HEK293 (cell line): Measurements from ENCODE around the gene PKD2.

ENCODE experiments used
- CTCF ChIP-seq: fragments of 450-650 bp; formaldehyde crosslinking; IDR thresholded peaks from 2 replicates; pipeline ENCODE4 v1.5.1; 2016; ENCODE audit warnings: missing biosample characterization, missing genetic modification characterization
- IKZF3 ChIP-seq: fragments of 450-650 bp; IDR thresholded peaks from 2 replicates; pipeline ENCODE4 v1.5.0; 2018; ENCODE audit warnings: missing biosample characterization, mild to moderate bottlenecking, missing genetic modification characterization, moderate library complexity
- ZNF10 ChIP-seq: fragments of 450-650 bp; formaldehyde crosslinking; IDR thresholded peaks from 2 replicates; pipeline ENCODE4 v1.5.1; 2017; ENCODE audit warnings: missing biosample characterization, missing genetic modification characterization
- ZNF132 ChIP-seq: fragments of 450-650 bp; formaldehyde crosslinking; IDR thresholded peaks from 2 replicates; pipeline ENCODE4 v1.5.1; 2017; ENCODE audit warnings: missing biosample characterization, missing genetic modification characterization, borderline replicate concordance
- ZNF248 ChIP-seq: fragments of 450-650 bp; formaldehyde crosslinking; IDR thresholded peaks from 2 replicates; pipeline ENCODE4 v1.5.1; 2017; ENCODE audit warnings: missing biosample characterization, missing genetic modification characterization
- ZNF610 ChIP-seq: fragments of 450-650 bp; formaldehyde crosslinking; IDR thresholded peaks from 2 replicates; pipeline ENCODE4 v1.5.1; 2016; ENCODE audit warnings: missing biosample characterization, missing genetic modification characterization, borderline replicate concordance
- ZNF621 ChIP-seq: fragments of 450-650 bp; formaldehyde crosslinking; IDR thresholded peaks from 2 replicates; pipeline ENCODE4 v1.5.1; 2017; ENCODE audit warnings: missing biosample characterization, missing genetic modification characterization

DNA sequence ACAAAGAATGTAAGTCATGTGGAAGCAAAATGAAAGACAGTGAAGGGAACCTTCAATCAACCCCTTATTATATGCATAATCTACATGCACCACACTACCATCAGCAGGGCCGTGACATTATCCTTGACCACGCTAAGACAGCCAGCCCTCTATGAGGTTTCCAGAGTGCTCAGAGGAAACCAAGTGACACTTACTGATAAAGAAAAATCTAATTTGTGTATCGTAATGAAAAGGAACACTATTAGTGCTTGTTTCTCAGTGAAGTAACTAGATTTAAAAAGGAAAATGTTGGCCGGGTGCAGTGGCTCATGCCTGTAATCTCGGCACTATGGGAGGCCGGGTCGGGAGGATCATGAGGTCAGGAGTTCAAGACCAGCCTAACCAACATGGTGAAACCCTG is 94.6 kb downstream of the PKD2 start:
- TF ChIP-seq ZNF10, result no peak
- no peak for TF ChIP-seq ZNF248 (tag by site-specific recombination)
- no peak for TF ChIP-seq ZNF610 (tag by site-specific recombination)
- TF ChIP-seq CTCF (tag by site-specific recombination), result no peak
- TF ChIP-seq IKZF3 (tag by site-specific recombination), result no peak
- TF ChIP-seq ZNF621, result no peak
- no peak for TF ChIP-seq ZNF132 (tag by site-specific recombination)
